Measurements from ENCODE around the gene NACA2.

The NACA2 gene

GRCh38 chr17:61543786-61544415, 47.1 kb downstream of the NACA2 start:
- no peak for DNase-seq

GRCh38 chr17:61542027-61542426, 49.0 kb downstream of the NACA2 start:
- no peak for DNase-seq

- no peak for DNase-seq
Observed at GRCh38 chr17:61540874-61541273, 50.1 kb downstream of the NACA2 start.

Measured in T1000 (cell line).